NCI-H2029 (cell line): ENCODE data around the gene EMP2.

ENCODE experiments used
- DNase-seq: peaks from one replicate; lab custom pipeline; 2025; lab: John Stamatoyannopoulos, UW

Gene EMP2

GRCh38 chr16:10485698-10486382 lies 94.6 kb downstream of the EMP2 start:
- DNase-seq: no peak

- no peak for DNase-seq
Observed at GRCh38 chr16:10485159-10485558, 95.2 kb downstream of the EMP2 start.

GRCh38 chr16:10480151-10480550 lies 100.2 kb downstream of the EMP2 start:
- DNase-seq: no peak
